Measurements from ENCODE around the gene PLA2R1.

GRCh38 chr2:159908623-159909022 lies 153.8 kb downstream of the PLA2R1 start:
- no peak for TF ChIP-seq POLR2A (IDR thresholded peaks at IDR 0.05; ENCODE audit: low read depth, low read length)
- no peak for TF ChIP-seq POLR2AphosphoS5 (IDR thresholded peaks at IDR 0.05; ENCODE audit: low read depth, low read length)
- no peak for TF ChIP-seq TAF1 (IDR thresholded peaks at IDR 0.05; ENCODE audit: borderline replicate concordance, low read depth, low read length)

All from GM12892 (cell line).